AG09309 (cell line): Measurements from ENCODE around the gene SOX9.

Experiments used
- DNase-seq: peaks from one replicate; pipeline ENCODE4 v3.0.0-alpha.2; 2010; ENCODE audit warnings: low read depth
- H3K4me3 ChIP-seq: 2 replicates; pipeline ENCODE4 v1.5.1; 2011; ENCODE audit warnings: mild to moderate bottlenecking, low read depth, low read length, moderate library complexity; ENCODE audit not compliant: control insufficient read depth
- TF ChIP-seq, protein P1 (sequence below): IDR thresholded peaks from 2 replicates; pipeline ENCODE4 v1.5.1; 2011; ENCODE audit warnings: mild to moderate bottlenecking, low read depth, low read length, inconsistent platforms; ENCODE audit not compliant: insufficient read depth, control insufficient read depth; ENCODE audit errors: missing control alignments

The SOX9 gene

DNA sequence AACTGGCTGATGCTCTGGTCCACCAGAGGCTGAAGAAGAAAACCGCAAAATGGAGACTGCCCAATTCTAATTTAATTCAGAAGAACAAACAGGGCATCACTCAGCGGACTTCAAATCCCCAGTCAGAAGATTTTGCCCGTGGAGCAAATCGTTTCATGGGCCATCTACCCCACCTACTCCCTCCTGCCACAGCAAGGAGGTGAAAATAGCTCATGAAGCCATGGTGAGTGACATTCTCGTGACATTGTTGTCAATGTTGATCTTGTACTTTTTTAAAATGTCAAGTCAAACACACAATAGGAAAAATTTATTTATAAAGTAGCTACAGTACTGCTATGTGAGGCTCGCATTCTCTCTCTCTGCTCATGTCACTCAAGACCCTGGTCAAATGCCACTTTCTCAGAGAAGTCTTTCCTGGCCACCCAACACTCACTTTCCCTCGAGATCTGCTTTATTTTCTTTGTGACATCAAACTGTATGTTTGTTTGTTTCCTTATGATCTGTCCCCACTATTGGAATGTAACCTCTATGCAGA, 31.3 kb upstream of the SOX9 start:
- TF ChIP-seq, protein P1, sequence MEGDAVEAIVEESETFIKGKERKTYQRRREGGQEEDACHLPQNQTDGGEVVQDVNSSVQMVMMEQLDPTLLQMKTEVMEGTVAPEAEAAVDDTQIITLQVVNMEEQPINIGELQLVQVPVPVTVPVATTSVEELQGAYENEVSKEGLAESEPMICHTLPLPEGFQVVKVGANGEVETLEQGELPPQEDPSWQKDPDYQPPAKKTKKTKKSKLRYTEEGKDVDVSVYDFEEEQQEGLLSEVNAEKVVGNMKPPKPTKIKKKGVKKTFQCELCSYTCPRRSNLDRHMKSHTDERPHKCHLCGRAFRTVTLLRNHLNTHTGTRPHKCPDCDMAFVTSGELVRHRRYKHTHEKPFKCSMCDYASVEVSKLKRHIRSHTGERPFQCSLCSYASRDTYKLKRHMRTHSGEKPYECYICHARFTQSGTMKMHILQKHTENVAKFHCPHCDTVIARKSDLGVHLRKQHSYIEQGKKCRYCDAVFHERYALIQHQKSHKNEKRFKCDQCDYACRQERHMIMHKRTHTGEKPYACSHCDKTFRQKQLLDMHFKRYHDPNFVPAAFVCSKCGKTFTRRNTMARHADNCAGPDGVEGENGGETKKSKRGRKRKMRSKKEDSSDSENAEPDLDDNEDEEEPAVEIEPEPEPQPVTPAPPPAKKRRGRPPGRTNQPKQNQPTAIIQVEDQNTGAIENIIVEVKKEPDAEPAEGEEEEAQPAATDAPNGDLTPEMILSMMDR = no peak
- no peak overlapping the region for H3K4me3 ChIP-seq
- DNase-seq = no peak

DNA sequence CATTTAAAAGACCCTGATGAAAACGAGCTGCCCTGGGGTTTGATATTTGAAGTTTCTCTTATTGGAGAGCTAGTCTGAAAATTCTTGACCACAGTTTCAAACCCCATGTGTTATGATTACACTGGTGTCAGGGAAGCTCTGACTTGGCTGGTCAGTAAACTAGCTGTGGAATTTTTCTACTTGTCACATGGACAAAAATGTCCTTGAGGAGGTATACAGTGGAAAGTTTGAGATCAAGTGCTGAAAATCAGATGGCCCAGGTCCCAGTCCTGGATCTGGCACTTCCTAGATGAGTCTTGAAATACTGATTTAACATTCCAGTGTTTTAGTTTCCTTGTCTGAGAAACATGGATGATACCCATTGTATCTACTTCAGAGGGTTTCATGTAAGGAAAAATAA, 30.7 kb upstream of the SOX9 start:
- no peak overlapping the region for H3K4me3 ChIP-seq
- TF ChIP-seq, protein P1 = no peak
- DNase-seq = no peak

DNA sequence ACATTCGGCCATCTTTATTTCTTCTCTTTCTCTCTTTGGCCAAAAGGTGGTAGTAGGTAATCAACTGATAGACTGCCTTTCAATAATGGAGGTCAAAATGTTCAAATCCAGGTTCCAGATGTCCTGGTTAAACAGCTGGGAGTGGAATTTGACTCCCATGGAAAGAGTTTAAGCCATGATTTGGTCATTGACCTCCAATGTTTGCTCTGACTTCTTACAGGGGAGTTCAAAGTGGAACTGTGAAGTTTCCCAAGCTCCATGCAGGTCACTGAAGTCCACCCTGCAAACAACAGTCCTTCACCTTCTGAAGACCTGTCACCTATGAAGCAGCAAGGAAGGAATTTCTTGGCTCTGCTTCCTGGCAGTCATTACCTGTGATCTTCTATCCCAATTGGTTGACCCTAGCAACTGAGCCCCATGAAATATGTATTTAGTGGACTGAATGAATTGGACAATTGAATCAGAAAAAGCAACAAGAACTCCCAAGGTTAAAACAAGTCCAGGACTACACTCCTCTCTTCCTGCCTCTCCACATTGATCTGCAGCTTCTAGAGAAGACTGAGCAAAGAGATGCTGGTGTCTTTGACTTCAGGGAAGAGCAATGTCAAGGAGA, 28.0 kb upstream of the SOX9 start:
- TF ChIP-seq, protein P1 = no peak
- no peak for DNase-seq
- no peak overlapping the region for H3K4me3 ChIP-seq

DNA sequence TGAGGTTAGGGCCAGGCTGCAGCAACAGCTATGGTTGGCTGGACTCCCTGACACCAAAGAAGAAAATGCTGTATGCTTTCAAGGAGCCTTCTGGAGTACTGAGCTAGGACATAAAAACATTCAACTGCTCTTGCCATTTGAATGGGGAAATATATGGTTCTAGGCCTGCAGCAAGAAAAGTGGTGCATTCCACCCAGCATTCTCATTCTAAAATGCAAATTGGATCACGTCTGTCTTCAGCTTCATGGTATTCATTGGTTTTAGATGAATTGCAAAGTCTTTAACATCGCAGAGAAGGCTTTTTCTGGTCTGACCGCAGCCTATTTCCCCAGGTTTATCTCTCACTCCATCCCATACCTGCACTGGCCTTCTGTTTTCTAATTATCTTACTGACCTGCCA, 27.1 kb upstream of the SOX9 start:
- H3K4me3 ChIP-seq = no peak overlapping the region
- TF ChIP-seq, protein P1 = no peak

DNA sequence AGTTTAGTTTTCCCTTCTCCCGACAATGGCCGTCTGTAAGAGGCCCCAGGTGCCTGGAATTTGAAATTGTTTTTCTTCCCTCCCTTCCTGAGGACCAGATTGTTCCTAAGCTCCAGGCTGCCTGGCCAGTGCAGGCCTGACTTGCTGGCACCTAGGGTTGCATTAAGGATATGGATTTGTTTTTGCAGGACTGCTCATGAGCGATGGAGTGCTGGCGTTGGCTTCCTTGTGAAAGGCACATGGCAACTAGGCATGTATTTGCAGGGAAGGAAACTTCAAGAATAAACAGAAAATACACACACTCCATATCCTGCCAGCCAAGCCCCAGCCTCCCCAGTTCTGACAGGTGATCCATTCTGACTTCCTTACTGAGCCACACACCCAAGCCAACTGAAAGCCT, 25.5 kb upstream of the SOX9 start:
- no peak overlapping the region for H3K4me3 ChIP-seq
- DNase-seq = no peak
- TF ChIP-seq, protein P1 = no peak

More for the DNA sequence above, 27.1 kb upstream of the SOX9 start:
- DNase-seq = no peak

DNA sequence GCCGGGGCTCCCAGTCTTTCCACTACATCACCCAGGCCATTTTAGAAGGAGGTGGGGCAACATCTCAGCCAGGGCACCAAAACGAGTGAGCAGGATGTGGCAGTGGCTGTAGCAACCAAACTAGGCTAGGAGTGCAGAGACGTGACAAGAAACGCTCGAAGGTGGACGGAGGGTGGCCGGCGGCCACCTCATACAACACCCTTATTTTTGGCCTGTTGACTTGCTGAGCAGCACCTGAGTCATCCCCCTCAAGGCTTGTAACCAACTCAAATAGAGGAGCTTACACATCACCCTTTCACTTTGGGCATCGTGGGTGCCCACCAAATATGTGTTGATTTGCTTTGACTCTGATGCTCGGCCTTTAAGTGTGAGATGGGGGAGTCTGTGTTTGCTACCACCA, 23.7 kb upstream of the SOX9 start:
- no peak for DNase-seq
- no peak overlapping the region for H3K4me3 ChIP-seq
- TF ChIP-seq, protein P1 = no peak
